ENCODE measurements around the gene ICAM4. TPM values are rescaled to one million over a fixed set of nuclear protein-coding genes. Genes with fewer than 3 reads are reported as not detected.

The ICAM4 gene
- total and polyA plus RNA-seq, 9 of the 15 experiments (the other 6 are each of a cell fraction or from before 2014, with no cell fraction given) = 14.1 to 86.1 (median 29.6) TPM

DNA sequence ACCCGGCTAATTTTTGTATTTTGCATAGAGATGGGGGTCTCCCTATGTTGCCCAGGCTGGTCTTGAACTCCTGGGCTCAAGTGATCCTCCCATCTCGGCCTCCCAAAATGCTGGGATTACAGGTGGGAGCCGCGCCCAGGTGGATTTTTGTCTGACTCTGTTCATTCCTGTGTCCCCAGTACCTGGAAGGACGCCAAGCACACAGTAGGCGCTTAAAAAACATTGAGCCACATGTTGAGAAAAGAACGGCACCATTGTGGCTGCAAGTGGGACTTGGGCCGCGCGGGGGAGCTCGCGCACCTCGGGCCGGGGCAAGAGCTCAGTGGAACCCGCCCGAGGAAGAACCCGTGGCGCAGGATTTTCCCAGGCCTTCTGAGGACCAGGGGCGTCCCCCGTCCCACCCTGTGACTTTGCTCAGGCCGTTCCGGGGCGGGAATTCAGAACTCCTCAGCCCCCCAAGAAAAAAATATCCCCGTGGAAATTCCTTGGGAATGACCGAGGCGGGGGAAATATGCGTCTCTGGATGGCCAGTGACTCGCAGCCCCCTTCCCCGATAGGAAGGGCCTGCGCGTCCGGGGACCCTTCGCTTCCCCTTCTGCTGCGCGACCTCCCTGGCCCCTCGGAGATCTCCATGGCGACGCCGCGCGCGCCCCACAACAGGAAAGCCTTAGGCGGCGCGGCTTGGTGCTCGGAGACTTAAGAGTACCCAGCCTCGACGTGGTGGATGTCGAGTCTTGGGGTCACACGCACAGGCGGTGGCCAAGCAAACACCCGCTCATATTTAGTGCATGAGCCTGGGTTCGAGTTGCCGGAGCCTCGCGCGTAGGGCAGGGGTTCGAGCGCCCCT lies 17.2 kb upstream of the ICAM4 start (continued):
- 0 out of 4 replicates have a peak, but pooled peaks of 1 of the 2 experiments have one; percentile 25 for TF ChIP-seq FOXK2 (conservative IDR thresholded peaks at IDR 0.05 in 1 of 2, IDR thresholded peaks at IDR 0.05 in 1 of 2; ENCODE audit: low read depth in 2 of 2)
- TF ChIP-seq, protein P1, sequence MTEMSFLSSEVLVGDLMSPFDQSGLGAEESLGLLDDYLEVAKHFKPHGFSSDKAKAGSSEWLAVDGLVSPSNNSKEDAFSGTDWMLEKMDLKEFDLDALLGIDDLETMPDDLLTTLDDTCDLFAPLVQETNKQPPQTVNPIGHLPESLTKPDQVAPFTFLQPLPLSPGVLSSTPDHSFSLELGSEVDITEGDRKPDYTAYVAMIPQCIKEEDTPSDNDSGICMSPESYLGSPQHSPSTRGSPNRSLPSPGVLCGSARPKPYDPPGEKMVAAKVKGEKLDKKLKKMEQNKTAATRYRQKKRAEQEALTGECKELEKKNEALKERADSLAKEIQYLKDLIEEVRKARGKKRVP (CRISPR knock-in tag; IDR thresholded peaks at IDR 0.05) = no peak
- TF ChIP-seq YY1 (IDR thresholded peaks at IDR 0.05; ENCODE audit: borderline replicate concordance in 1 of 3, control insufficient read depth in 1 of 3, extremely low read depth in 1 of 3, insufficient read depth in 3 of 3, insufficient read length in 1 of 3, insufficient replicate concordance in 2 of 3, low read depth in 1 of 3, low read length in 2 of 3) = peak in 2 of 3 experiments; percentile 55 to 71
- no peak for TF ChIP-seq TAL1 (IDR thresholded peaks at IDR 0.05)
- TF ChIP-seq SMARCE1 (IDR thresholded peaks at IDR 0.05) = no peak
- TF ChIP-seq HMGN3 (IDR thresholded peaks at IDR 0.05; ENCODE audit: borderline replicate concordance, extremely low read depth, insufficient read length, low read depth, low read length) = peak; percentile 23
- 0 out of 2 replicates have a peak, but pooled peaks have one; percentile 58 for TF ChIP-seq SP1 (CRISPR knock-in tag; IDR thresholded peaks at IDR 0.05)
- TF ChIP-seq RB1 (IDR thresholded peaks at IDR 0.05; ENCODE audit: low read depth) = peak; percentile 85
- peak; percentile 55; the same call in 1 of the 2 replicates for TF ChIP-seq BCOR (IDR thresholded peaks at IDR 0.05)
- peak; percentile 50 for TF ChIP-seq RBFOX2 (IDR thresholded peaks at IDR 0.05; ENCODE audit: low read depth, low read length)
- TF ChIP-seq RCOR1 (IDR thresholded peaks at IDR 0.05; ENCODE audit: borderline replicate concordance in 1 of 2, low read depth in 2 of 2, low read length in 2 of 2) = peak; percentile 26 to 50; a peak in 3 of 4 replicates
- TF ChIP-seq SMAD2 (IDR thresholded peaks at IDR 0.05; ENCODE audit: low read depth, low read length) = no peak
- TF ChIP-seq, protein P2, sequence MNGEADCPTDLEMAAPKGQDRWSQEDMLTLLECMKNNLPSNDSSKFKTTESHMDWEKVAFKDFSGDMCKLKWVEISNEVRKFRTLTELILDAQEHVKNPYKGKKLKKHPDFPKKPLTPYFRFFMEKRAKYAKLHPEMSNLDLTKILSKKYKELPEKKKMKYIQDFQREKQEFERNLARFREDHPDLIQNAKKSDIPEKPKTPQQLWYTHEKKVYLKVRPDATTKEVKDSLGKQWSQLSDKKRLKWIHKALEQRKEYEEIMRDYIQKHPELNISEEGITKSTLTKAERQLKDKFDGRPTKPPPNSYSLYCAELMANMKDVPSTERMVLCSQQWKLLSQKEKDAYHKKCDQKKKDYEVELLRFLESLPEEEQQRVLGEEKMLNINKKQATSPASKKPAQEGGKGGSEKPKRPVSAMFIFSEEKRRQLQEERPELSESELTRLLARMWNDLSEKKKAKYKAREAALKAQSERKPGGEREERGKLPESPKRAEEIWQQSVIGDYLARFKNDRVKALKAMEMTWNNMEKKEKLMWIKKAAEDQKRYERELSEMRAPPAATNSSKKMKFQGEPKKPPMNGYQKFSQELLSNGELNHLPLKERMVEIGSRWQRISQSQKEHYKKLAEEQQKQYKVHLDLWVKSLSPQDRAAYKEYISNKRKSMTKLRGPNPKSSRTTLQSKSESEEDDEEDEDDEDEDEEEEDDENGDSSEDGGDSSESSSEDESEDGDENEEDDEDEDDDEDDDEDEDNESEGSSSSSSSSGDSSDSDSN (IDR thresholded peaks at IDR 0.05; ENCODE audit: borderline replicate concordance in 1 of 2, low read depth in 2 of 2, low read length in 2 of 2) = 0 out of 4 replicates have a peak, but pooled peaks of 1 of the 2 experiments have one; percentile 20
- TF ChIP-seq MAZ (CRISPR knock-in tag; conservative IDR thresholded peaks at IDR 0.05 in 1 of 2, IDR thresholded peaks at IDR 0.05 in 1 of 2) = peak in 1 of 2 experiments; percentile 60; a peak in 2 of 4 replicates
- peak; percentile 21; the same call in 1 of the 2 replicates for TF ChIP-seq ZFX (CRISPR knock-in tag; IDR thresholded peaks at IDR 0.05)
- TF ChIP-seq MYC (IDR thresholded peaks at IDR 0.05; ENCODE audit: low read depth, low read length) = peak; percentile 84
- peak; percentile 66; the same call in 1 of the 2 replicates for TF ChIP-seq MYC (CRISPR knock-in tag; IDR thresholded peaks at IDR 0.05; ENCODE audit: borderline replicate concordance, low read depth)
- no peak for TF ChIP-seq ZC3H4 (CRISPR knock-in tag; IDR thresholded peaks at IDR 0.05; ENCODE audit: borderline replicate concordance)
- no peak for TF ChIP-seq SAFB (IDR thresholded peaks at IDR 0.05; ENCODE audit: borderline replicate concordance, low read depth, low read length)
- TF ChIP-seq RBM22 (IDR thresholded peaks at IDR 0.05; ENCODE audit: low read depth, low read length, poor library complexity, severe bottlenecking) = peak; percentile 16
- TF ChIP-seq, protein P3, sequence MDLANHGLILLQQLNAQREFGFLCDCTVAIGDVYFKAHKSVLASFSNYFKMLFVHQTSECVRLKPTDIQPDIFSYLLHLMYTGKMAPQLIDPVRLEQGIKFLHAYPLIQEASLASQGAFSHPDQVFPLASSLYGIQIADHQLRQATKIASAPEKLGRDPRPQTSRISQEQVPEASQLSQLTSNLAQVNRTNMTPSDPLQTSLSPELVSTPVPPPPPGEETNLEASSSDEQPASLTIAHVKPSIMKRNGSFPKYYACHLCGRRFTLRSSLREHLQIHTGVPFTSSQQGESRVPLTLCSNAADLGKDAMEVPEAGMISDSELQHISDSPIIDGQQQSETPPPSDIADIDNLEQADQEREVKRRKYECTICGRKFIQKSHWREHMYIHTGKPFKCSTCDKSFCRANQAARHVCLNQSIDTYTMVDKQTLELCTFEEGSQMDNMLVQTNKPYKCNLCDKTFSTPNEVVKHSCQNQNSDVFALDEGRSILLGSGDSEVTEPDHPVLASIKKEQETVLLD (IDR thresholded peaks at IDR 0.05) = peak; percentile 22; the same call in 1 of the 2 replicates
